Fibroblast of skin of right quadriceps (primary cell): Measurements from ENCODE around the gene APMAP.

Experiments
- DNase-seq: peaks from one replicate; pipeline ENCODE4 v3.0.0-alpha.2; 2013

APMAP gene

GRCh38 chr20:24992487-24993205 lies at the start of gene APMAP:
Gene APMAP (minus strand): TSS chr20:24992751. CDS start chr20:24992688, 63 bp downstream.
- peak; percentile 91 for DNase-seq

- no peak for DNase-seq
Observed at GRCh38 chr20:25041813-25042530, 49.4 kb upstream of the APMAP start.

- peak; percentile 48 for DNase-seq
Observed at GRCh38 chr20:25040438-25040831, 47.9 kb upstream of the APMAP start.

GRCh38 chr20:25039697-25040437 lies 47.3 kb upstream of the APMAP start:
- peak; percentile 37 for DNase-seq

- no peak for DNase-seq
Observed at GRCh38 chr20:25038591-25039015, 46.1 kb upstream of the APMAP start.

GRCh38 chr20:25038103-25038410 lies 45.5 kb upstream of the APMAP start:
- no peak for DNase-seq

GRCh38 chr20:25037288-25038102 lies 44.9 kb upstream of the APMAP start:
- DNase-seq, result no peak

GRCh38 chr20:25036331-25036936 lies 43.9 kb upstream of the APMAP start:
- no peak for DNase-seq

GRCh38 chr20:25035921-25036320 lies 43.4 kb upstream of the APMAP start:
- DNase-seq, result no peak

- no peak for DNase-seq
Observed at GRCh38 chr20:25033924-25034300, 41.4 kb upstream of the APMAP start.

GRCh38 chr20:25033265-25033923 lies 40.8 kb upstream of the APMAP start:
- DNase-seq, result no peak

- DNase-seq, result no peak
Observed at GRCh38 chr20:25032478-25033264, 40.1 kb upstream of the APMAP start.

- DNase-seq, result no peak
Observed at GRCh38 chr20:25032065-25032477, 39.5 kb upstream of the APMAP start.

GRCh38 chr20:25031241-25031640 lies 38.7 kb upstream of the APMAP start:
- DNase-seq, result no peak

- no peak for DNase-seq
Observed at GRCh38 chr20:25030649-25031207, 38.2 kb upstream of the APMAP start.

- no peak for DNase-seq
Observed at GRCh38 chr20:25030007-25030648, 37.6 kb upstream of the APMAP start.

GRCh38 chr20:25025986-25026605 lies 33.5 kb upstream of the APMAP start:
- DNase-seq, result no peak

- DNase-seq, result no peak
Observed at GRCh38 chr20:25025091-25025861, 32.7 kb upstream of the APMAP start.

GRCh38 chr20:25024171-25024570 lies 31.6 kb upstream of the APMAP start:
- no peak for DNase-seq
